ENCODE results near the gene TAGLN2. TPM values are rescaled to one million over a fixed set of nuclear protein-coding genes. Genes with fewer than 3 reads are reported as not detected.

The TAGLN2 gene
- total RNA-seq: 100 to 1,000 TPM; 338 to 362 (median 353) TPM

DNA sequence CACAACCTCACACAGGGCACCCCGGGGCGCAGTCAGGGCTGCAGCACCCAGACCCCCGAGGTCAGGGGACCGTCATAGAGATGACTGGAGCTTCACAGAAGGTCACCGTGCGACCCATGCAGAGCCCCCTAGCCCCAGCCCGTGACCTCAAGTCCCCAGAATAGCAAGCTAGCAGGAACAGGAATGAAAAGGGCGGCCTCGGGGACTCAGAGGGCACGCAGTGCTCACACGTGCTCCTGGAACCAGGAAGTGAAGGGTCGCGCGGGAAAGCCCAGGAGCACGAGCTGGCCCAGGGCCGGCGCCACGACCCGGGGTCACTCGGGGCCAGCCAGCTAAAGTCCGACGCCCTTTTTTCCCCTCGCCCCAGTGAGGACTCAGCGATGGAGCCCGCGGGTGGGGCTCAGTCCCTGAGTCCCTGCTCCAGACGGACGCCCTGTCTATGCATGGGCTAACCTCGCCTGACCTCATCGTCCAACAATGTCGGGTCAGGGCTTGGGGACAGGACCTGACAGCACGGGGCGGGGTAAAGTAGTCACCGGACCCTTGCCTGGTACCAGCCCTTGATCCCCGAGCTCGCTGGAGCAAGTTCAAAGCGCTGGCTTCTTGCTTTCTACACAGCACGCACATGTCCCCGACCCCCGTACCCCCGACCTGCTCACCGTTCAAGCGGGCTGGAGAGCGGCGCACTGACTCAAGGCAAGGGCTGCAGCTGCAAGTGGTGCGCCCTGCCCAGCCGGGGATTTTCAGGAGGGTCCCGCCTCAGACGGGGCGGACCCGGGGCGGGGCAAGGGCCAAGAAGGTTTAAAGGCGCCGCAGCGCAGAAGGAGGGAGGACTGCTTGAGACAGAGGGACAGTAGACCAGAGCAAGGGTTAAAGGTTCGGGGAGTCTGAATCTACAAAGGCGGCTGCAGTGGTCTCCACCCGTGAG lies at the start of gene TAGLN2:
TSS of gene TAGLN2 (minus strand) at position 717 of the 928 bp plus-strand sequence. CDS start 4,998 bp downstream, outside the sequence.
- peaks cover 18% of the 10 kb centered on the region for H3K36me3 Mint-ChIP-seq (ENCODE audit: insufficient read depth)
- ATAC-seq (peak; percentile 80), DNase-seq (peak; percentile 86)
- H3K4me1 Mint-ChIP-seq (ENCODE audit: low read depth): peaks cover 58% of the 10 kb centered on the region
- no peaks in the 10 kb centered on the region for H3K9me3 Mint-ChIP-seq
- no peaks in the 10 kb centered on the region for H3K27me3 Mint-ChIP-seq (ENCODE audit: low read depth)
- H3K4me3 Mint-ChIP-seq: peak within 1 kb of the TSS; percentile 90

DNA sequence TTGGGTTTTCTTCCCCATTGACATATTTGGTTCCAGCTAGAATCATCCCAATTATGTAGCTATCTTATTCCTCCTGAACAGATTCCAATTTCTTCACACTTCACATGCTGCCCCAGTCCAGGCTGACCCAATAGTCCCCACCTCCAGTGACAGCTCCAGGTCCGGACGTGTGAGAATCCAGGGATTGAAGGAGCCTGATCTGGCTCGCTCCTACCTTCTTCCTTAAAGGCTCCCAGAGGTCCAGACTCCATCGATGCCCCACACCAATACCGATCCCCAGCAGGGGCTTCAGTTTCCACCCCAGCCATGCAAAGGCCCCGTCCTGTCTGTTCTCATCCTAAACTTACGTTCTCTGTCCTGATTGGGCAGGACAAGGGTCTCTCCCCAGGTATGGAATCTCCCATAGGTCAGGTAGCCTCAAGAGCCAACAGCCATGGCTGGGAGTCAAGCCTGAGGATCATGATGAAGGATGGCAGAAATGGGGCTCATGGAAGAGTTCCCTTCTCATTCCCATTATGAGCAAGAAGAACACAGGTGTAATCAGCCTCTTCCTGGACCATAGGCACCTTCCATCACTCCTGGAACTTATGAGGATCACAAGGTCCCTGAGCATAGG lies 49.2 kb upstream of the TAGLN2 start:
- Mint-ChIP-seq H3K4me1 (ENCODE audit: low read depth) (no peaks in the 10 kb centered on the region), H3K27me3 (ENCODE audit: low read depth) (peaks cover 11% of the 10 kb centered on the region), H3K4me3 (no peak overlapping the region), H3K36me3 (ENCODE audit: insufficient read depth) (no peaks in the 10 kb centered on the region), H3K9me3 (no peaks in the 10 kb centered on the region)
- DNase-seq (no peak), ATAC-seq (no peak)

- Mint-ChIP-seq H3K4me3 (no peak overlapping the region), H3K4me1 (ENCODE audit: low read depth) (no peaks in the 10 kb centered on the region), H3K36me3 (ENCODE audit: insufficient read depth) (no peaks in the 10 kb centered on the region), H3K9me3 (no peaks in the 10 kb centered on the region), H3K27me3 (ENCODE audit: low read depth) (peaks cover 14% of the 10 kb centered on the region)
- DNase-seq (no peak), ATAC-seq (no peak)
These were observed 48.1 kb upstream of the TAGLN2 start for GRCh38 chr1:159973350-159973940.

DNA sequence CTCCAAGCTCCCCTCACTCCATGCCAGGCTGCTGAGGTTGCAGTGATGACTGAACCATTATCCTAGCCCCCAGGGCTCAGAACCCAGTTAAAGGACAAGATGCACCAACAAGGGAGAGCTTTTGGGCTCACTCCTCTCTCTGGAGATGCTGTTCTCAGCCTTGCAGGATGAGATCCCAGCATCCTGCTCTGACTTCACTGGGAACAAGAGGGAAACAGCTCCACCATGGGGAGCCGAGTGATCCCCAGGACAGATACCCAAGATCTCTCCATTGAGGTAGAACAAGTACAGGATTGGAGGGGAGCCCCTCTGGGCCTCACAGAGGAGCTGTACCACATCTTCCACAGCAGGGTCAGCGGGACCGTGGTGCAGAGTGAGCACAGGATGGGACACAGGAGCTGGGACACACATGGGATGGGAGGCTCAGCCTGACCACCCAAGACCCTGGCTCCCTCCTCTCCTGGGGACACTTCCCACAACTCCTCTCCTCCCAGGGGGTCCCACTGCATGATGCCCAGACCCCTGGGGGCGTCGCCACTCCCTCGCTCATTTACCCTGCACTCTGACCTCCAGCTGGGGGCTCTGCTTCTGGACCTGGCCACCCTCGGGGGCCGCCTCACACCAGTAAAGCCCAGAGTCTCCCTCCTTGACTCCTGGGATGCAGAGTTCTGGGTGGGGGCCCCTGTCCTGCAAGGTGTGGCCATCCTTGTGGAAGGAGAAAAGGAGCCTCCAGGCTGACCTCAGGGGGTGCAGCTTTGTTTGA lies 47.3 kb upstream of the TAGLN2 start:
- ATAC-seq: no peak

GRCh38 chr1:159970932-159971342 lies 45.6 kb upstream of the TAGLN2 start:
- no peaks in the 10 kb centered on the region for H3K9me3 Mint-ChIP-seq
- H3K36me3 Mint-ChIP-seq (ENCODE audit: insufficient read depth): no peaks in the 10 kb centered on the region
- ATAC-seq (no peak), DNase-seq (no peak)
- no peaks in the 10 kb centered on the region for H3K4me1 Mint-ChIP-seq (ENCODE audit: low read depth)
- peaks cover 15% of the 10 kb centered on the region for H3K27me3 Mint-ChIP-seq (ENCODE audit: low read depth)
- no peak overlapping the region for H3K4me3 Mint-ChIP-seq

More for the DNA sequence above, 47.3 kb upstream of the TAGLN2 start:
- Mint-ChIP-seq H3K9me3 (no peaks in the 10 kb centered on the region), H3K36me3 (ENCODE audit: insufficient read depth) (no peaks in the 10 kb centered on the region), H3K4me1 (ENCODE audit: low read depth) (no peaks in the 10 kb centered on the region), H3K27me3 (ENCODE audit: low read depth) (peaks cover 20% of the 10 kb centered on the region), H3K4me3 (no peak overlapping the region)
- no peak for DNase-seq

DNA sequence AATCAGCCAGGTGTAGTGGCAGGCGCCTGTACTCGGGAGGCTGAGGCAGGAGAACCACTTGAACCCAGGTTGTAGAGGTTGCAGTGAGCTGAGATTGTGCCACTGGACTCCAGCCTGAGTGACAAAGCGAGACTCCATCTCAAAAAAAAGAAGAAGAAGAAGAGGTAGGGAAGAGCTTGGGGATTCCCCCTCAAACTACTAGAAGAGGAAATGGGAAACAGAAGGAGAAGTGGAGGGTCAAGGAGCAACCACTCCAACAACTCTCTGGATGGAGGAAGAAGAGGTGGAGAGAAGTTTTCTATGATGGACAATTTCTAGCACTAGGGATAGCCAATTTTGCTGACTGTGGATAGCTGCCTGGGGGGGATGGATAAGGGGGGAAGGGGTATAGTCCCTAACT lies 43.6 kb upstream of the TAGLN2 start:
- ATAC-seq (no peak), DNase-seq (no peak)
- Mint-ChIP-seq H3K9me3 (no peaks in the 10 kb centered on the region), H3K36me3 (ENCODE audit: insufficient read depth) (no peaks in the 10 kb centered on the region), H3K4me3 (no peak overlapping the region), H3K27me3 (ENCODE audit: low read depth) (peaks cover 15% of the 10 kb centered on the region), H3K4me1 (ENCODE audit: low read depth) (no peaks in the 10 kb centered on the region)

GRCh38 chr1:159965263-159965662 lies 40.0 kb upstream of the TAGLN2 start:
- Mint-ChIP-seq H3K27me3 (ENCODE audit: low read depth) (peaks cover 16% of the 10 kb centered on the region), H3K36me3 (ENCODE audit: insufficient read depth) (no peaks in the 10 kb centered on the region), H3K4me3 (no peak overlapping the region), H3K9me3 (no peaks in the 10 kb centered on the region), H3K4me1 (ENCODE audit: low read depth) (no peaks in the 10 kb centered on the region)
- DNase-seq (no peak), ATAC-seq (no peak)

GRCh38 chr1:159964144-159964543 lies 38.8 kb upstream of the TAGLN2 start:
- ATAC-seq (no peak), DNase-seq (no peak)
- Mint-ChIP-seq H3K36me3 (ENCODE audit: insufficient read depth) (no peaks in the 10 kb centered on the region), H3K4me3 (no peak overlapping the region), H3K27me3 (ENCODE audit: low read depth) (peaks cover 21% of the 10 kb centered on the region), H3K4me1 (ENCODE audit: low read depth) (no peaks in the 10 kb centered on the region), H3K9me3 (no peaks in the 10 kb centered on the region)

DNA sequence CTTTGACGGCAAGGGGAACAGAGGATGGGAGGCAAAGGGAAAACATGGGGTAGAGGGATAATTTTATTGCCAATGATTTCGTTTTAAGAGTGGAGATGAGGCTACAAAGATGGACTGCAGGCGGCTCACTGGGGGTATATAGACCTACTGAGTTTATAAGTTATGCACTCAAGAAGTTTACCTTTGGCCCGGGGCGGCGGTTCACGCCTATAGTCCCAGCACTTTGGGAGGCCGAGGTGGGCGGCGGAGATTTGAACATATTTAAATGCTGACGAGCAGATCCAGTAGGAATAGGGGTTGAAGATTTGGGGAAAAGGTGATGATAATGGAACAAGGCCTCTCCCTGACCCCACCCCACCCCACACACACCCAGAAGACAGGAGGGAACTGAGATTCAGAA lies 36.9 kb upstream of the TAGLN2 start:
- H3K9me3 Mint-ChIP-seq: no peaks in the 10 kb centered on the region
- H3K4me1 Mint-ChIP-seq (ENCODE audit: low read depth): no peaks in the 10 kb centered on the region
- DNase-seq: no peak
- ATAC-seq: no peak
- peaks cover 10% of the 10 kb centered on the region for H3K27me3 Mint-ChIP-seq (ENCODE audit: low read depth)
- H3K36me3 Mint-ChIP-seq (ENCODE audit: insufficient read depth): no peaks in the 10 kb centered on the region
- H3K4me3 Mint-ChIP-seq: no peak overlapping the region

- ATAC-seq (no peak), DNase-seq (no peak)
- H3K4me3 Mint-ChIP-seq: no peak overlapping the region
- H3K9me3 Mint-ChIP-seq: no peaks in the 10 kb centered on the region
- no peaks in the 10 kb centered on the region for H3K36me3 Mint-ChIP-seq (ENCODE audit: insufficient read depth)
- no peaks in the 10 kb centered on the region for H3K4me1 Mint-ChIP-seq (ENCODE audit: low read depth)
- peaks cover 11% of the 10 kb centered on the region for H3K27me3 Mint-ChIP-seq (ENCODE audit: low read depth)
These were observed 36.3 kb upstream of the TAGLN2 start for GRCh38 chr1:159961636-159962035.

GRCh38 chr1:159960721-159961381 lies 35.5 kb upstream of the TAGLN2 start:
- peaks cover 14% of the 10 kb centered on the region for H3K27me3 Mint-ChIP-seq (ENCODE audit: low read depth)
- H3K4me1 Mint-ChIP-seq (ENCODE audit: low read depth): no peaks in the 10 kb centered on the region
- H3K4me3 Mint-ChIP-seq: no peak overlapping the region
- DNase-seq: no peak
- H3K9me3 Mint-ChIP-seq: no peaks in the 10 kb centered on the region
- no peaks in the 10 kb centered on the region for H3K36me3 Mint-ChIP-seq (ENCODE audit: insufficient read depth)
- no peak for ATAC-seq

GRCh38 chr1:159959451-159959850 lies 34.1 kb upstream of the TAGLN2 start:
- Mint-ChIP-seq H3K27me3 (ENCODE audit: low read depth) (peaks cover 14% of the 10 kb centered on the region), H3K4me1 (ENCODE audit: low read depth) (no peaks in the 10 kb centered on the region), H3K9me3 (no peaks in the 10 kb centered on the region), H3K36me3 (ENCODE audit: insufficient read depth) (no peaks in the 10 kb centered on the region), H3K4me3 (no peak overlapping the region)
- ATAC-seq (no peak), DNase-seq (no peak)

GRCh38 chr1:159958719-159959380 lies 33.5 kb upstream of the TAGLN2 start:
- DNase-seq (no peak), ATAC-seq (no peak)
- Mint-ChIP-seq H3K27me3 (ENCODE audit: low read depth) (peaks cover 17% of the 10 kb centered on the region), H3K4me1 (ENCODE audit: low read depth) (no peaks in the 10 kb centered on the region), H3K36me3 (ENCODE audit: insufficient read depth) (no peaks in the 10 kb centered on the region), H3K9me3 (no peaks in the 10 kb centered on the region), H3K4me3 (no peak overlapping the region)

Measured in activated T-cell treated with anti-CD3 and anti-CD28 coated beads, Interleukin-2, amount 50 U/mL, for 4 hours (primary cell).